Tibial nerve (tissue), 3 donors: ENCODE results near the gene HAPSTR1.

Source experiments
- POLR2A ChIP-seq, 2 donors: fragments of 450-650 bp; IDR thresholded peaks; one replicate each; pipeline ENCODE4 v1.6.1; 2017; ENCODE audit warnings: antibody characterized with exemption in 2 of 2, mild to moderate bottlenecking in 2 of 2, moderate library complexity in 2 of 2
- TF ChIP-seq, protein P1 (sequence below), 5 experiments: fragments of 200-600 bp in 3 of 5; fragments of 450-650 bp in 2 of 5; sonication (generic) in 3 of 5; IDR thresholded peaks; one replicate each; pipeline ENCODE4 v1.5.1; 2016 to 2019; ENCODE audit warnings: antibody characterized with exemption in 5 of 5, mild to moderate bottlenecking in 3 of 5, moderate library complexity in 2 of 5

DNA sequence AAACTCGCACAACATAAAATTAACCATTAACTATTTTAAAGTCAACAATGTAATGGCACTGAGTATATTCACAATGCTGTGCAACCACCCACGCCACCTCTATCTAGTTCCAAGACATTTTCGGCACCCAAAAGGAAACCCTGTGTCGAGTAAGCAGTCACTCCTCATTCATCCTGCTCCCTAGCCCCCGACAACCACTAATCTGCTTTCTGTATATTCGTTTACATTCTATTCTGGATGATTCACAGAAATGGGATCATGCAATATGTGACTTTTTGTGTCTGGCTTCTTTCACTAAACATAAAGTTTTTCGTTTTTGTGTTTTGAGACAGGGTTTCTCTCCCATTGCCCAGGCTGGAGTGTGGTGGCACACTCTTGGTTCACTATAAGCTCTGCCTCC is 42.2 kb upstream of the HAPSTR1 start:
- TF ChIP-seq, protein P1, sequence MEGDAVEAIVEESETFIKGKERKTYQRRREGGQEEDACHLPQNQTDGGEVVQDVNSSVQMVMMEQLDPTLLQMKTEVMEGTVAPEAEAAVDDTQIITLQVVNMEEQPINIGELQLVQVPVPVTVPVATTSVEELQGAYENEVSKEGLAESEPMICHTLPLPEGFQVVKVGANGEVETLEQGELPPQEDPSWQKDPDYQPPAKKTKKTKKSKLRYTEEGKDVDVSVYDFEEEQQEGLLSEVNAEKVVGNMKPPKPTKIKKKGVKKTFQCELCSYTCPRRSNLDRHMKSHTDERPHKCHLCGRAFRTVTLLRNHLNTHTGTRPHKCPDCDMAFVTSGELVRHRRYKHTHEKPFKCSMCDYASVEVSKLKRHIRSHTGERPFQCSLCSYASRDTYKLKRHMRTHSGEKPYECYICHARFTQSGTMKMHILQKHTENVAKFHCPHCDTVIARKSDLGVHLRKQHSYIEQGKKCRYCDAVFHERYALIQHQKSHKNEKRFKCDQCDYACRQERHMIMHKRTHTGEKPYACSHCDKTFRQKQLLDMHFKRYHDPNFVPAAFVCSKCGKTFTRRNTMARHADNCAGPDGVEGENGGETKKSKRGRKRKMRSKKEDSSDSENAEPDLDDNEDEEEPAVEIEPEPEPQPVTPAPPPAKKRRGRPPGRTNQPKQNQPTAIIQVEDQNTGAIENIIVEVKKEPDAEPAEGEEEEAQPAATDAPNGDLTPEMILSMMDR (IDR thresholded peaks at IDR 0.05): no peak
- TF ChIP-seq POLR2A (IDR thresholded peaks at IDR 0.05): no peak
